ENCODE measurements around the gene ARTN. TPM values are rescaled to one million over a fixed set of nuclear protein-coding genes. Genes with fewer than 3 reads are reported as not detected.
A peak's percentile ranks its signal among the peaks of the same experiment; 100 is the strongest.

ARTN gene
- total and polyA plus RNA-seq, 9 of the 15 experiments (the other 6 are each of a cell fraction or from before 2014, with no cell fraction given): 0.06 to 0.38 TPM; not detected in 7

DNA sequence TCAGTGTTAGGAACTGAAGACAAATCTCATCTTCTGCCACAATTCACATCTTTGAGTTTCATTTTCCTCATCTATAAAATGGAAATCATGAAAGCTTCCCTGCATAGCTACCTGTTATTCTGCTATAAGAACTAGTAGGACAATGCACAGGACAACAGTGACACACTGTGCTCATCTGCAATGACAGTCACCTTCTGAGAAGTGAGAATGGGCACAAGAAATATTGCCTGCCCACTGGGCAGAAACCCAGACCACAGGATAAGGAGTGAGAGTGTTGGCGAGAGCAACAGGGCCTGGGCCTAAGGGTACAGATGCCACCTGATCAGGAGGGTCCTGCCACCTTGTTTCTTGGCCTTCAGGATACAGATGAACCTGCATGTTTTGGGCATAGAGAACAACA is 23.3 kb upstream of the ARTN start:
- Histone ChIP-seq H3K36me3 (ENCODE audit: control insufficient read depth, insufficient read depth, low read length) (no peaks in the 10 kb centered on the region), H3K9ac (ENCODE audit: insufficient read depth in 1 of 2, low read depth in 2 of 2, low read length in 2 of 2) (no peak overlapping the region), H3K79me2 (ENCODE audit: control insufficient read depth, insufficient read depth, low read length) (no peaks in the 10 kb centered on the region), H3K9me1 (ENCODE audit: control insufficient read depth, insufficient read depth, low read length) (no peaks in the 10 kb centered on the region), H3K4me3 (no peak overlapping the region), H3K9me3 (replicated peaks; ENCODE audit: control insufficient read depth, insufficient read depth, low read depth, low read length) (no peaks in the 10 kb centered on the region), H3K27me3 (ENCODE audit: control insufficient read depth in 2 of 2, insufficient read depth in 2 of 2, low read length in 2 of 2) (no peaks in the 10 kb centered on the region), H4K20me1 (replicated peaks; ENCODE audit: control insufficient read depth, insufficient read depth, low read length) (no peaks in the 10 kb centered on the region), H3K27ac (ENCODE audit: extremely low read depth, low read depth, low read length) (no peak overlapping the region), H2AFZ (ENCODE audit: low read depth, low read length) (no peak overlapping the region), H3K4me1 (replicated peaks in 1 of 2; ENCODE audit: control insufficient read depth in 2 of 2, insufficient read depth in 2 of 2, low read length in 2 of 2) (peaks cover 0 to 5% of the 10 kb centered on the region in 2 experiments; a peak in 1 of 5 replicates), H3K4me2 (ENCODE audit: insufficient read depth, low read length) (no peak overlapping the region)
- in situ Hi-C loops (cut with MboI): no loop called here
- WGBS (ENCODE audit: insufficient coverage, low coverage, missing lambda C conversion rate): 81% methylated on average over 1 of the region's 1 CpG
- POLR2A ChIA-PET: interaction anchor here (0.8 kb wide), 1 partner anchor 8 kb away, joined by 3 read pairs; no protein-coding TSS in a partner anchor
- CTCF ChIA-PET (ENCODE audit: low intra/inter-chr PET ratio): interaction anchor here (0.8 to 1.5 kb wide), 2 partner anchors 147 to 382 kb away, joined by 3 to 6 read pairs; no protein-coding TSS in a partner anchor
- DNase-seq (ENCODE audit: extremely low read depth in 1 of 4, low spot score in 3 of 4) (no peak), FAIRE-seq (no peak), ATAC-seq (no peak)
- intact Hi-C loops (cut with micrococcal nuclease): no loop called here
- BruUV-seq (replicated peaks): no TSS peak
- peak; percentile 13 to 34; a peak in 2 of 4 replicates for TF ChIP-seq RAD21 (CRISPR knock-in tag; conservative IDR thresholded peaks at IDR 0.05 in 1 of 2, IDR thresholded peaks at IDR 0.05 in 1 of 2)
- TF ChIP-seq ZNF274 (IDR thresholded peaks at IDR 0.05; ENCODE audit: borderline replicate concordance, low read depth, low read length): no peak
- TF ChIP-seq, protein P1, sequence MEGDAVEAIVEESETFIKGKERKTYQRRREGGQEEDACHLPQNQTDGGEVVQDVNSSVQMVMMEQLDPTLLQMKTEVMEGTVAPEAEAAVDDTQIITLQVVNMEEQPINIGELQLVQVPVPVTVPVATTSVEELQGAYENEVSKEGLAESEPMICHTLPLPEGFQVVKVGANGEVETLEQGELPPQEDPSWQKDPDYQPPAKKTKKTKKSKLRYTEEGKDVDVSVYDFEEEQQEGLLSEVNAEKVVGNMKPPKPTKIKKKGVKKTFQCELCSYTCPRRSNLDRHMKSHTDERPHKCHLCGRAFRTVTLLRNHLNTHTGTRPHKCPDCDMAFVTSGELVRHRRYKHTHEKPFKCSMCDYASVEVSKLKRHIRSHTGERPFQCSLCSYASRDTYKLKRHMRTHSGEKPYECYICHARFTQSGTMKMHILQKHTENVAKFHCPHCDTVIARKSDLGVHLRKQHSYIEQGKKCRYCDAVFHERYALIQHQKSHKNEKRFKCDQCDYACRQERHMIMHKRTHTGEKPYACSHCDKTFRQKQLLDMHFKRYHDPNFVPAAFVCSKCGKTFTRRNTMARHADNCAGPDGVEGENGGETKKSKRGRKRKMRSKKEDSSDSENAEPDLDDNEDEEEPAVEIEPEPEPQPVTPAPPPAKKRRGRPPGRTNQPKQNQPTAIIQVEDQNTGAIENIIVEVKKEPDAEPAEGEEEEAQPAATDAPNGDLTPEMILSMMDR (IDR thresholded peaks at IDR 0.05 in 2 of 3, conservative IDR thresholded peaks at IDR 0.05 in 1 of 3; ENCODE audit: insufficient read depth in 2 of 3, low read depth in 1 of 3, low read length in 3 of 3): peak in 1 of 3 experiments; percentile 24; a peak in 1 of 6 replicates
- no peak for TF ChIP-seq LEF1 (IDR thresholded peaks at IDR 0.05)
- TF ChIP-seq MXI1 (IDR thresholded peaks at IDR 0.05; ENCODE audit: low read depth, low read length): no peak
- no peak for TF ChIP-seq EWSR1 (IDR thresholded peaks at IDR 0.05; ENCODE audit: borderline replicate concordance, low read depth, partially characterized antibody)
- TF ChIP-seq MAFG (tag; conservative IDR thresholded peaks at IDR 0.05): no peak
- TF ChIP-seq CTBP1 (IDR thresholded peaks at IDR 0.05; ENCODE audit: borderline replicate concordance): no peak
- no peak for TF ChIP-seq TSC22D4 (tag; IDR thresholded peaks at IDR 0.05)
- no peak for TF ChIP-seq RBFOX2 (IDR thresholded peaks at IDR 0.05; ENCODE audit: low read depth, low read length)
- TF ChIP-seq, protein P2, sequence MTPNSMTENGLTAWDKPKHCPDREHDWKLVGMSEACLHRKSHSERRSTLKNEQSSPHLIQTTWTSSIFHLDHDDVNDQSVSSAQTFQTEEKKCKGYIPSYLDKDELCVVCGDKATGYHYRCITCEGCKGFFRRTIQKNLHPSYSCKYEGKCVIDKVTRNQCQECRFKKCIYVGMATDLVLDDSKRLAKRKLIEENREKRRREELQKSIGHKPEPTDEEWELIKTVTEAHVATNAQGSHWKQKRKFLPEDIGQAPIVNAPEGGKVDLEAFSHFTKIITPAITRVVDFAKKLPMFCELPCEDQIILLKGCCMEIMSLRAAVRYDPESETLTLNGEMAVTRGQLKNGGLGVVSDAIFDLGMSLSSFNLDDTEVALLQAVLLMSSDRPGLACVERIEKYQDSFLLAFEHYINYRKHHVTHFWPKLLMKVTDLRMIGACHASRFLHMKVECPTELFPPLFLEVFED (CRISPR knock-in tag; conservative IDR thresholded peaks at IDR 0.05): no peak
- no peak for TF ChIP-seq ZKSCAN8 (CRISPR knock-in tag; IDR thresholded peaks at IDR 0.05)
- TF ChIP-seq, protein P3, sequence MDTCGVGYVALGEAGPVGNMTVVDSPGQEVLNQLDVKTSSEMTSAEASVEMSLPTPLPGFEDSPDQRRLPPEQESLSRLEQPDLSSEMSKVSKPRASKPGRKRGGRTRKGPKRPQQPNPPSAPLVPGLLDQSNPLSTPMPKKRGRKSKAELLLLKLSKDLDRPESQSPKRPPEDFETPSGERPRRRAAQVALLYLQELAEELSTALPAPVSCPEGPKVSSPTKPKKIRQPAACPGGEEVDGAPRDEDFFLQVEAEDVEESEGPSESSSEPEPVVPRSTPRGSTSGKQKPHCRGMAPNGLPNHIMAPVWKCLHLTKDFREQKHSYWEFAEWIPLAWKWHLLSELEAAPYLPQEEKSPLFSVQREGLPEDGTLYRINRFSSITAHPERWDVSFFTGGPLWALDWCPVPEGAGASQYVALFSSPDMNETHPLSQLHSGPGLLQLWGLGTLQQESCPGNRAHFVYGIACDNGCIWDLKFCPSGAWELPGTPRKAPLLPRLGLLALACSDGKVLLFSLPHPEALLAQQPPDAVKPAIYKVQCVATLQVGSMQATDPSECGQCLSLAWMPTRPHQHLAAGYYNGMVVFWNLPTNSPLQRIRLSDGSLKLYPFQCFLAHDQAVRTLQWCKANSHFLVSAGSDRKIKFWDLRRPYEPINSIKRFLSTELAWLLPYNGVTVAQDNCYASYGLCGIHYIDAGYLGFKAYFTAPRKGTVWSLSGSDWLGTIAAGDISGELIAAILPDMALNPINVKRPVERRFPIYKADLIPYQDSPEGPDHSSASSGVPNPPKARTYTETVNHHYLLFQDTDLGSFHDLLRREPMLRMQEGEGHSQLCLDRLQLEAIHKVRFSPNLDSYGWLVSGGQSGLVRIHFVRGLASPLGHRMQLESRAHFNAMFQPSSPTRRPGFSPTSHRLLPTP (IDR thresholded peaks at IDR 0.05; ENCODE audit: borderline replicate concordance, extremely low read depth, insufficient read length): no peak
- TF ChIP-seq, protein P4, sequence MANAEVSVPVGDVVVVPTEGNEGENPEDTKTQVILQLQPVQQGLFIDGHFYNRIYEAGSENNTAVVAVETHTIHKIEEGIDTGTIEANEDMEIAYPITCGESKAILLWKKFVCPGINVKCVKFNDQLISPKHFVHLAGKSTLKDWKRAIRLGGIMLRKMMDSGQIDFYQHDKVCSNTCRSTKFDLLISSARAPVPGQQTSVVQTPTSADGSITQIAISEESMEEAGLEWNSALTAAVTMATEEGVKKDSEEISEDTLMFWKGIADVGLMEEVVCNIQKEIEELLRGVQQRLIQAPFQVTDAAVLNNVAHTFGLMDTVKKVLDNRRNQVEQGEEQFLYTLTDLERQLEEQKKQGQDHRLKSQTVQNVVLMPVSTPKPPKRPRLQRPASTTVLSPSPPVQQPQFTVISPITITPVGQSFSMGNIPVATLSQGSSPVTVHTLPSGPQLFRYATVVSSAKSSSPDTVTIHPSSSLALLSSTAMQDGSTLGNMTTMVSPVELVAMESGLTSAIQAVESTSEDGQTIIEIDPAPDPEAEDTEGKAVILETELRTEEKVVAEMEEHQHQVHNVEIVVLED (CRISPR knock-in tag; IDR thresholded peaks at IDR 0.05): no peak

Measured in K562 (cell line).